HG03521 (cell line): ENCODE results near the gene TCF25.
"Not testable (repeated sequence)": the region's sequence is repeated elsewhere in the genome, so short reads cannot be mapped to it uniquely, and the experiment has no call there.

Source experiments
- ATAC-seq: cut with Tn5 transposase; IDR thresholded peaks from one replicate; pipeline ENCODE4 v1.9.1; 2021; ENCODE audit warnings: mild to moderate bottlenecking, moderate library complexity; ENCODE audit not compliant: unreplicated experiment

TCF25 gene

GRCh38 chr16:89917773-89918452, 44.5 kb downstream of the TCF25 start:
- peak; percentile 69 for ATAC-seq

GRCh38 chr16:89918453-89919347, 45.3 kb downstream of the TCF25 start, which contains the start of gene MC1R:
Gene MC1R, plus strand, starts transcription at chr16:89918862. Its CDS starts 397 bp downstream, at chr16:89919259.
- ATAC-seq, result no peak

- ATAC-seq, result no peak
These were observed 46.4 kb downstream of the TCF25 start for GRCh38 chr16:89919535-89920406.

- no peak for ATAC-seq
These were observed 47.3 kb downstream of the TCF25 start for GRCh38 chr16:89920723-89921122.

- no peak for ATAC-seq
These were observed 47.8 kb downstream of the TCF25 start for GRCh38 chr16:89921131-89921701.

- ATAC-seq, result no peak
These were observed 48.5 kb downstream of the TCF25 start for GRCh38 chr16:89921702-89922476.

- ATAC-seq, result no peak
These were observed 49.1 kb downstream of the TCF25 start for GRCh38 chr16:89922477-89922883.

GRCh38 chr16:89922884-89923639, 49.7 kb downstream of the TCF25 start, which contains the start of gene TUBB3:
Gene TUBB3, plus strand, starts transcription at chr16:89923342. Its CDS starts 60 bp downstream, at chr16:89923402.
- no peak for ATAC-seq

- no peak for ATAC-seq
These were observed 50.4 kb downstream of the TCF25 start for GRCh38 chr16:89923640-89924296.

- no peak for ATAC-seq
These were observed 51.0 kb downstream of the TCF25 start for GRCh38 chr16:89924297-89924924.

- ATAC-seq, result no peak
These were observed 51.5 kb downstream of the TCF25 start for GRCh38 chr16:89924925-89925307.

GRCh38 chr16:89925596-89926079, 52.2 kb downstream of the TCF25 start:
- no peak for ATAC-seq

- no peak for ATAC-seq
These were observed 58.0 kb downstream of the TCF25 start for GRCh38 chr16:89931305-89931896.

GRCh38 chr16:89931964-89932363, 58.6 kb downstream of the TCF25 start:
- ATAC-seq, result no peak

GRCh38 chr16:89934019-89934418, 60.6 kb downstream of the TCF25 start:
- ATAC-seq, result not testable (repeated sequence)

- no peak for ATAC-seq
These were observed 61.5 kb downstream of the TCF25 start for GRCh38 chr16:89934611-89935553.
